WTC11 (cell line): ENCODE results near the gene PPWD1. TPM values are rescaled to one million over a fixed set of nuclear protein-coding genes. Genes with fewer than 3 reads are reported as not detected.
"Not testable (repeated sequence)": the region's sequence is repeated elsewhere in the genome, so short reads cannot be mapped to it uniquely, and the experiment has no call there.

Experiments used
- ATAC-seq: fragments of 200-7000 bp; cut with Tn5 transposase; 2 replicates; pipeline ENCODE4 v1.10.0; 2021; ENCODE audit warnings: mild to moderate bottlenecking, moderate library complexity
- CTCF ChIA-PET: fragments of 300-600 bp; sonication (Branson Sonifier 250); formaldehyde crosslinking; loops from one replicate; lab custom pipeline; 2021; ENCODE audit warnings: antibody characterized with exemption; lab: Charles Lee
- POLR2A ChIA-PET: fragments of 350-600 bp; sonication (Branson Sonifier 250); formaldehyde crosslinking; loops from one replicate; lab custom pipeline; 2021; ENCODE audit warnings: antibody characterized with exemption; lab: Charles Lee
- DNase-seq: peaks from one replicate; pipeline ENCODE4 v3.0.0; 2021; ENCODE audit warnings: low spot score
- H3K27ac Mint-ChIP-seq: 2 replicates; pipeline ENCODE4 v1.8.0; 2021; ENCODE audit warnings: mixed read lengths
- H3K27me3 Mint-ChIP-seq: 2 replicates; pipeline ENCODE4 v1.8.0; 2021; ENCODE audit warnings: low read depth, mild to moderate bottlenecking, moderate library complexity, mixed read lengths
- H3K36me3 Mint-ChIP-seq: 2 replicates; pipeline ENCODE4 v1.8.0; 2021; ENCODE audit warnings: mixed read lengths
- H3K4me1 Mint-ChIP-seq: 2 replicates; pipeline ENCODE4 v1.8.0; 2022; ENCODE audit warnings: mixed read lengths
- H3K4me3 Mint-ChIP-seq: 2 replicates; pipeline ENCODE4 v1.8.0; 2021; ENCODE audit warnings: mild to moderate bottlenecking, moderate library complexity, mixed read lengths
- H3K9me3 Mint-ChIP-seq: 2 replicates; pipeline ENCODE4 v1.8.0; 2021; ENCODE audit warnings: mixed read lengths
- CREB1 ChIP-seq: sonication (generic); formaldehyde crosslinking; IDR thresholded peaks from 2 replicates; pipeline ENCODE4 v1.8.0; 2023; ENCODE audit warnings: mild to moderate bottlenecking, missing genetic modification reagents
- CREM ChIP-seq: sonication (generic); formaldehyde crosslinking; IDR thresholded peaks from 2 replicates; pipeline ENCODE4 v1.8.1; 2022; ENCODE audit warnings: mild to moderate bottlenecking, missing genetic modification reagents, moderate library complexity
- EMX1 ChIP-seq: fragments of 250-450 bp; sonication (Bioruptor Pico); IDR thresholded peaks from 2 replicates; pipeline ENCODE4 v1.8.0; 2021; ENCODE audit warnings: mild to moderate bottlenecking
- FOXJ3 ChIP-seq: sonication (generic); formaldehyde crosslinking; IDR thresholded peaks from 2 replicates; pipeline ENCODE4 v1.9.0; 2021; ENCODE audit warnings: missing genetic modification reagents, mild to moderate bottlenecking, borderline replicate concordance
- GABPB1 ChIP-seq: sonication (generic); formaldehyde crosslinking; IDR thresholded peaks from 2 replicates; pipeline ENCODE4 v1.8.1; 2023; ENCODE audit warnings: mild to moderate bottlenecking, missing genetic modification reagents
- MYBL2 ChIP-seq: sonication (generic); formaldehyde crosslinking; IDR thresholded peaks from 2 replicates; pipeline ENCODE4 v1.8.1; 2023; ENCODE audit warnings: mild to moderate bottlenecking, moderate library complexity, missing genetic modification reagents
- NFYB ChIP-seq: sonication (generic); formaldehyde crosslinking; conservative IDR thresholded peaks from 2 replicates; pipeline ENCODE4 v1.8.0; 2022; ENCODE audit warnings: low read depth, missing genetic modification reagents
- NR1H2 ChIP-seq: sonication (generic); formaldehyde crosslinking; IDR thresholded peaks from 2 replicates; pipeline ENCODE4 v1.9.0; 2021; ENCODE audit warnings: mild to moderate bottlenecking, moderate library complexity, missing genetic modification reagents
- NR3C1 ChIP-seq: sonication (generic); formaldehyde crosslinking; conservative IDR thresholded peaks from 2 replicates; pipeline ENCODE4 v1.8.1; 2023; ENCODE audit warnings: low read depth, mild to moderate bottlenecking, missing genetic modification reagents
- RELA ChIP-seq: sonication (generic); formaldehyde crosslinking; IDR thresholded peaks from 2 replicates; pipeline ENCODE4 v1.8.1; 2022; ENCODE audit warnings: missing genetic modification reagents, mild to moderate bottlenecking, borderline replicate concordance
- ZNF138 ChIP-seq: sonication (generic); formaldehyde crosslinking; conservative IDR thresholded peaks from 2 replicates; pipeline ENCODE4 v1.8.1; 2022; ENCODE audit warnings: mild to moderate bottlenecking, moderate library complexity, missing genetic modification reagents
- ZNF396 ChIP-seq: fragments of 250-450 bp; sonication (Bioruptor Pico); IDR thresholded peaks from 2 replicates; pipeline ENCODE4 v1.8.0; 2021; ENCODE audit warnings: mild to moderate bottlenecking, moderate library complexity, borderline replicate concordance
- ZNF423 ChIP-seq: fragments of 250-450 bp; sonication (Bioruptor Pico); IDR thresholded peaks from 2 replicates; pipeline ENCODE4 v2.1.2; 2022; ENCODE audit warnings: mild to moderate bottlenecking, moderate library complexity
- total RNA-seq: library from RNA; stranded (reverse); gene quantifications from 3 replicates; pipeline ENCODE4 v1.2.3, GENCODE V29; 2021
- TF ChIP-seq, protein P1 (sequence below): sonication (generic); formaldehyde crosslinking; IDR thresholded peaks from 2 replicates; pipeline ENCODE4 v1.8.0; 2022; ENCODE audit warnings: mild to moderate bottlenecking, missing genetic modification reagents
- TF ChIP-seq, protein P2 (sequence below): fragments of 250-450 bp; sonication (Bioruptor Pico); IDR thresholded peaks from 2 replicates; pipeline ENCODE4 v1.8.0; 2021; ENCODE audit warnings: mild to moderate bottlenecking
- TF ChIP-seq, protein P3 (sequence below): fragments of 250-450 bp; sonication (Bioruptor Pico); IDR thresholded peaks from 2 replicates; pipeline ENCODE4 v1.9.0; 2021; ENCODE audit warnings: mild to moderate bottlenecking, borderline replicate concordance

PPWD1 gene
- total RNA-seq, 1 experiment from 2014 or later, result 34.7 TPM

DNA sequence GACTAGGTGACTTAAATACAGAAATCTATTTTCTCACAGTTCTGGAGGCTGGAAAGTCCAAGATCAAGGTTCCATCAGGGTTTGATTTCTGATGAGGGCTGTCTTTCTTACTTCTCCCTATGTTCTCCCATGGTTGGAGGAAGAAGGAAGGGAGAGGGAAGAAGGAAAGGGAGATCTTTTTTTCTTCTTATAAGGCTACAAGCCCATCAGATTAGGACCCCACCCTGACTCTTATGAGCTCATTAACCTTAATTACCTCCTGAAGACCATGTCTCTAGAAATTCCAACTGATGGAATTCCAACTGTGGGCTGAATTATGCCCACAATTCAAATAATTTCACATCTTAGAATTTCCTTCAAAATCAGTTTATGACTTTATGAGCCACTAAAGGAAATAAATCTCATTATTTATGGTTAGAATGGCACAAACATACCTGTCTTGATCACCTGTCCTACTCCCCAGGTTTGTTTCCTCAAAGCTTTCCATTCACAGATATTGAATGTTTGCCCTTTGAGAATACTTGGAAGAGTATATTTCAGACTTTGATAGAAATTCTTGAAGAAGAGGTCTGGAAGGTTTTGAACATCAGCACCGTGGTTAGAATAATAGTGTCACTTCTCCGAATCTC lies 7.6 kb downstream of the PPWD1 start (continued):
- TF ChIP-seq NFYB (CRISPR knock-in tag) (no peak), FOXJ3 (no peak)

DNA sequence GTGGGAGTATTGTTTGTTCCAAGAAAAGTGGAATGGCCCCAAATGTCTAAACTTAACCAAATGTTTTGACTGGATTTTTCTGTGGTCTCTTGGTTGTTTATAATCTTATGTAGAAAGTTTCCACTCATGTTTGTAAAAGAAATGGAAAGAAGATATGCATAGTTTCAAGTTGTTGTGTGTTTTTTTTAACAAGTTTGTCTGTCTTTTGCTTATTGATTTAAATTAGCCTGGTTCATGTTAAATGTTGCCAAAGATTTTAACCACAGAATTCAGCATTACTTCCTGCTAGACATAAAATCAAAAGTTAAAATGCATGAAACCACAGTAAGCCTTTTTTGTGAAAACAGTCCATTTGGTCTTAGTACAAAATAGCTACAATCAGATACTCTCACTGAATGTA lies 14.0 kb downstream of the PPWD1 start:
- peaks cover 34% of the 10 kb centered on the region for H3K36me3 Mint-ChIP-seq
- POLR2A ChIA-PET, result no interaction called here
- CTCF ChIA-PET, result no interaction called here

DNA sequence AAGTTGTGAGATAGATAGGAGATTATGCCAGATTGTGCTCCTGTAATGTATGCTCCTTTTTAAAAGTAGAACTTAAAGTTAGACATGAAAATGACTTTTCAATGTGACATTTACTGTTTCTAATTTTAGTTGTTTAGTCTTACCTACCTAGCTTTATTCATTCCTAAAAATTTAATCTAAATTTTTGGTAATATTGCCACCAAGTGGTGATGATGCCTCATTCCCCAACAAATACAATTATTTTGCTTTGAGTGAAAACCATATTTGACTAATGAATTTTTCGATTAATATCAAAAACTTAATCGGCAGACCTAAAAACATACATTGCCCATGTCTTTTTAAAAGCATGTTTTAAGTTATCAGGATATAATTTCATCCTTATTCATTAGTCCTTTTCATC lies 25.6 kb downstream of the PPWD1 start:
- Mint-ChIP-seq H3K36me3 (peaks cover 32% of the 10 kb centered on the region), H3K4me3 (no peak overlapping the region), H3K9me3 (no peaks in the 10 kb centered on the region), H3K27ac (no peak overlapping the region), H3K4me1 (no peaks in the 10 kb centered on the region), H3K27me3 (no peaks in the 10 kb centered on the region)
- ChIA-PET POLR2A (no interaction called here), CTCF (no interaction called here)
- no peak for DNase-seq
- TF ChIP-seq EMX1 (CRISPR knock-in tag) (no peak), NR3C1 (CRISPR knock-in tag) (no peak), MYBL2 (CRISPR knock-in tag) (no peak), FOXJ3 (no peak), ZNF138 (CRISPR knock-in tag) (no peak), CREB1 (CRISPR knock-in tag) (no peak), NR1H2 (CRISPR knock-in tag) (no peak), GABPB1 (CRISPR knock-in tag) (no peak), ZNF423 (CRISPR knock-in tag) (no peak), ZNF396 (CRISPR knock-in tag) (no peak), RELA (CRISPR knock-in tag) (no peak), CREM (CRISPR knock-in tag) (no peak)
- TF ChIP-seq, protein P1, sequence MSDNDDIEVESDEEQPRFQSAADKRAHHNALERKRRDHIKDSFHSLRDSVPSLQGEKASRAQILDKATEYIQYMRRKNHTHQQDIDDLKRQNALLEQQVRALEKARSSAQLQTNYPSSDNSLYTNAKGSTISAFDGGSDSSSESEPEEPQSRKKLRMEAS (CRISPR knock-in tag), result no peak
- TF ChIP-seq, protein P2, sequence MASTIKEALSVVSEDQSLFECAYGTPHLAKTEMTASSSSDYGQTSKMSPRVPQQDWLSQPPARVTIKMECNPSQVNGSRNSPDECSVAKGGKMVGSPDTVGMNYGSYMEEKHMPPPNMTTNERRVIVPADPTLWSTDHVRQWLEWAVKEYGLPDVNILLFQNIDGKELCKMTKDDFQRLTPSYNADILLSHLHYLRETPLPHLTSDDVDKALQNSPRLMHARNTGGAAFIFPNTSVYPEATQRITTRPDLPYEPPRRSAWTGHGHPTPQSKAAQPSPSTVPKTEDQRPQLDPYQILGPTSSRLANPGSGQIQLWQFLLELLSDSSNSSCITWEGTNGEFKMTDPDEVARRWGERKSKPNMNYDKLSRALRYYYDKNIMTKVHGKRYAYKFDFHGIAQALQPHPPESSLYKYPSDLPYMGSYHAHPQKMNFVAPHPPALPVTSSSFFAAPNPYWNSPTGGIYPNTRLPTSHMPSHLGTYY, result no peak
- ATAC-seq, result no peak

More for the DNA sequence above, 14.0 kb downstream of the PPWD1 start:
- ATAC-seq (no peak), DNase-seq (no peak)
- H3K4me3 Mint-ChIP-seq, result no peak overlapping the region
- no peaks in the 10 kb centered on the region for H3K4me1 Mint-ChIP-seq
- no peaks in the 10 kb centered on the region for H3K27me3 Mint-ChIP-seq
- H3K27ac Mint-ChIP-seq, result no peak overlapping the region
- TF ChIP-seq, protein P3, sequence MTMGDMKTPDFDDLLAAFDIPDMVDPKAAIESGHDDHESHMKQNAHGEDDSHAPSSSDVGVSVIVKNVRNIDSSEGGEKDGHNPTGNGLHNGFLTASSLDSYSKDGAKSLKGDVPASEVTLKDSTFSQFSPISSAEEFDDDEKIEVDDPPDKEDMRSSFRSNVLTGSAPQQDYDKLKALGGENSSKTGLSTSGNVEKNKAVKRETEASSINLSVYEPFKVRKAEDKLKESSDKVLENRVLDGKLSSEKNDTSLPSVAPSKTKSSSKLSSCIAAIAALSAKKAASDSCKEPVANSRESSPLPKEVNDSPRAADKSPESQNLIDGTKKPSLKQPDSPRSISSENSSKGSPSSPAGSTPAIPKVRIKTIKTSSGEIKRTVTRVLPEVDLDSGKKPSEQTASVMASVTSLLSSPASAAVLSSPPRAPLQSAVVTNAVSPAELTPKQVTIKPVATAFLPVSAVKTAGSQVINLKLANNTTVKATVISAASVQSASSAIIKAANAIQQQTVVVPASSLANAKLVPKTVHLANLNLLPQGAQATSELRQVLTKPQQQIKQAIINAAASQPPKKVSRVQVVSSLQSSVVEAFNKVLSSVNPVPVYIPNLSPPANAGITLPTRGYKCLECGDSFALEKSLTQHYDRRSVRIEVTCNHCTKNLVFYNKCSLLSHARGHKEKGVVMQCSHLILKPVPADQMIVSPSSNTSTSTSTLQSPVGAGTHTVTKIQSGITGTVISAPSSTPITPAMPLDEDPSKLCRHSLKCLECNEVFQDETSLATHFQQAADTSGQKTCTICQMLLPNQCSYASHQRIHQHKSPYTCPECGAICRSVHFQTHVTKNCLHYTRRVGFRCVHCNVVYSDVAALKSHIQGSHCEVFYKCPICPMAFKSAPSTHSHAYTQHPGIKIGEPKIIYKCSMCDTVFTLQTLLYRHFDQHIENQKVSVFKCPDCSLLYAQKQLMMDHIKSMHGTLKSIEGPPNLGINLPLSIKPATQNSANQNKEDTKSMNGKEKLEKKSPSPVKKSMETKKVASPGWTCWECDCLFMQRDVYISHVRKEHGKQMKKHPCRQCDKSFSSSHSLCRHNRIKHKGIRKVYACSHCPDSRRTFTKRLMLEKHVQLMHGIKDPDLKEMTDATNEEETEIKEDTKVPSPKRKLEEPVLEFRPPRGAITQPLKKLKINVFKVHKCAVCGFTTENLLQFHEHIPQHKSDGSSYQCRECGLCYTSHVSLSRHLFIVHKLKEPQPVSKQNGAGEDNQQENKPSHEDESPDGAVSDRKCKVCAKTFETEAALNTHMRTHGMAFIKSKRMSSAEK (CRISPR knock-in tag), result no peak
- H3K9me3 Mint-ChIP-seq, result no peaks in the 10 kb centered on the region

DNA sequence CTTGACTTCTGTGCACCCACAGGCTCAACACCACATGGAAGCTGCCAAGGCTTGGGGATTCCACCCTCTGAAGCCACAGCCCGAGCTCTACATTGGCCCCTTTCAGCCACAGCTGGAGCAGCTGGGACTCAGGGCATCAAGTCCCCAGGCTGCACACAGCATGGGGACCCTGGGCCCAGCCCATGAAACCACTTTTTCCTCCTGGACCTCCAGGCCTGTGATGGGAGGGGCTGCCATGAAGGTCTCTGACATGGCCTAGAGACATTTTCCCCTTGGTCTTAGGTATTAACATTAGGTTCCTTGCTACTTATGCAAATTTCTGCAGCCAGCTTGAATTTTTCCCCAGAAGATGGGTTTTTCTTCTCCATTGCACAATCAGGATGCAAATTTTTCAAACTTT lies 38.7 kb downstream of the PPWD1 start:
- POLR2A ChIA-PET, CTCF ChIA-PET, ATAC-seq: not testable (repeated sequence)

More for the DNA sequence above, 38.7 kb downstream of the PPWD1 start:
- not testable (repeated sequence) for H3K4me3 Mint-ChIP-seq, H3K27me3 Mint-ChIP-seq, H3K4me1 Mint-ChIP-seq, H3K27ac Mint-ChIP-seq, DNase-seq
- H3K36me3 Mint-ChIP-seq, result peaks cover 56% of the 10 kb centered on the region
- H3K9me3 Mint-ChIP-seq, result peaks cover 39% of the 10 kb centered on the region
